Sigmoid colon (tissue), 7 donors: ENCODE data around the gene THSD7B. TPM values are rescaled to one million over a fixed set of nuclear protein-coding genes. Genes with fewer than 3 reads are reported as not detected.

Source experiments
- DNase-seq: peaks from one replicate; pipeline ENCODE4 v3.0.0-alpha.2; 2019
- H3K27ac ChIP-seq, 4 donors: fragments of 200-600 bp; sonication (generic); one replicate each; pipeline ENCODE4 v1.5.1; 2016 to 2019; ENCODE audit warnings: mild to moderate bottlenecking in 1 of 4
- H3K27me3 ChIP-seq, 3 donors: fragments of 200-600 bp; sonication (generic); one replicate each; pipeline ENCODE4 v1.5.1; 2019; ENCODE audit warnings: mild to moderate bottlenecking in 1 of 3
- H3K36me3 ChIP-seq, 4 donors: fragments of 200-600 bp; sonication (generic); one replicate each; pipeline ENCODE4 v1.5.1; 2016 to 2019
- H3K4me1 ChIP-seq, 4 donors: fragments of 200-600 bp; sonication (generic); one replicate each; pipeline ENCODE4 v1.5.1; 2017 to 2019
- H3K4me3 ChIP-seq, 4 donors: fragments of 200-600 bp; sonication (generic); one replicate each; pipeline ENCODE4 v1.5.1; 2017 to 2019; ENCODE audit warnings: mild to moderate bottlenecking in 2 of 4, moderate library complexity in 1 of 4
- H3K9me3 ChIP-seq, 4 donors: fragments of 200-600 bp in 3 of 4; sonication (generic) in 3 of 4; one replicate each; pipeline versions ENCODE4 v1.5.1 to v1.6.1; 2013 to 2019
- CTCF ChIP-seq, 4 experiments: fragments of 450-650 bp in 3 of 4; fragments of 200-600 bp in 1 of 4; IDR thresholded peaks; one replicate each; pipeline ENCODE4 v1.5.1; 2016 to 2019; ENCODE audit warnings: antibody characterized with exemption in 4 of 4, mild to moderate bottlenecking in 3 of 4, moderate library complexity in 2 of 4
- EP300 ChIP-seq, 4 donors: sonication (generic); formaldehyde crosslinking; IDR thresholded peaks; one replicate each; pipeline ENCODE4 v1.6.1; 2017; ENCODE audit warnings: antibody characterized with exemption in 4 of 4
- POLR2A ChIP-seq, 2 donors: fragments of 450-650 bp; IDR thresholded peaks; one replicate each; pipeline ENCODE4 v1.6.1; 2016; ENCODE audit warnings: antibody characterized with exemption in 2 of 2, mild to moderate bottlenecking in 2 of 2, moderate library complexity in 2 of 2
- POLR2AphosphoS5 ChIP-seq, 4 donors: sonication (generic); formaldehyde crosslinking; IDR thresholded peaks; one replicate each; pipeline ENCODE4 v1.6.1; 2017; ENCODE audit warnings: antibody characterized with exemption in 4 of 4
- WGBS, 2 donors: extraction: QIAGEN DNeasy Blood & Tissue Kit; methylation state at CpG; one replicate each; pipeline ENCODE4 v1.1.7; 2013; 5-methylcytosine and 5-hydroxymethylcytosine counted together
- intact Hi-C: fragments of 100-400 bp; cut with DNase I; formaldehyde crosslinking; loops from one replicate; pipeline ENCODE4 v1.15.1; 2023
- polyA plus RNA-seq, 3 donors: library from polyadenylated mRNA; stranded (reverse); fragments of 200-250 nt; gene quantifications; one replicate each; pipeline ENCODE4 v1.2.3, GENCODE V29; 2013
- total RNA-seq, 4 donors: library from RNA; depleted of rRNA; stranded (reverse); fragments of >200 nt; gene quantifications; one replicate each; pipeline ENCODE4 v1.1.0, GENCODE V29; 2016
- donor health status: healthy with polysubstance abuse.
- donor health status: Bipolar disorder and iron deficiency.
- donor health status: healthy.

THSD7B gene
- total RNA-seq (under 1 TPM; 0.16 to 0.83 (median 0.49) TPM), polyA plus RNA-seq (under 1 TPM in 1 of 3 donors, not detected in 2; 0.22 TPM)

GRCh38 chr2:136765256-136766072 is at the start of gene THSD7B:
Gene THSD7B (plus strand): TSS chr2:136765545. CDS start chr2:136882179, 116,634 bp downstream.
- Histone ChIP-seq H3K36me3 (no peaks in the 10 kb centered on the region), H3K9me3 (no peaks in the 10 kb centered on the region), H3K4me1 (peaks cover 0 to 25% (median 18%) of the 10 kb centered on the region in 4 donors), H3K4me3 (peak within 1 kb of the TSS; percentile 17 to 56 (median 43)), H3K27me3 (peaks cover 5 to 52% (median 27%) of the 10 kb centered on the region in 3 donors), H3K27ac (no peak within 1 kb of the TSS)
- DNase-seq: no peak
- intact Hi-C loops: no loop called here
- no peak for TF ChIP-seq EP300 (IDR thresholded peaks at IDR 0.05)
- TF ChIP-seq CTCF (IDR thresholded peaks at IDR 0.05): no peak
- no peak for TF ChIP-seq POLR2AphosphoS5 (IDR thresholded peaks at IDR 0.05)
- no peak for TF ChIP-seq POLR2A (IDR thresholded peaks at IDR 0.05)
- 2 to 11% methylated on average over 76 to 77 of the region's 77 CpGs for WGBS, 2 donors

- intact Hi-C loops: no loop called here
- TF ChIP-seq EP300 (IDR thresholded peaks at IDR 0.05) (no peak), POLR2AphosphoS5 (IDR thresholded peaks at IDR 0.05) (no peak), POLR2A (IDR thresholded peaks at IDR 0.05) (no peak), CTCF (IDR thresholded peaks at IDR 0.05) (no peak)
- Histone ChIP-seq H3K9me3 (no peaks in the 10 kb centered on the region), H3K27ac (no peak overlapping the region), H3K4me3 (no peak overlapping the region), H3K4me1 (no peaks in the 10 kb centered on the region), H3K27me3 (no peaks in the 10 kb centered on the region), H3K36me3 (no peaks in the 10 kb centered on the region)
- no peak for DNase-seq
These were observed 47.1 kb upstream of the THSD7B start for GRCh38 chr2:136718273-136718672.

- no peak overlapping the region for H3K27ac ChIP-seq
- peaks cover 0 to 9% (median 0%) of the 10 kb centered on the region in 4 donors for H3K4me1 ChIP-seq
- no peaks in the 10 kb centered on the region for H3K36me3 ChIP-seq
- intact Hi-C loops: no loop called here
- no peaks in the 10 kb centered on the region for H3K27me3 ChIP-seq
- no peak for TF ChIP-seq EP300 (IDR thresholded peaks at IDR 0.05)
- TF ChIP-seq CTCF (IDR thresholded peaks at IDR 0.05): no peak
- DNase-seq: no peak
- 73 to 79% methylated on average over 4 of the region's 4 CpGs for WGBS, 2 donors
- H3K4me3 ChIP-seq: no peak overlapping the region
- H3K9me3 ChIP-seq: no peaks in the 10 kb centered on the region
These were observed 37.2 kb upstream of the THSD7B start for GRCh38 chr2:136727973-136728699.

- no peak for DNase-seq
- 64 to 77% methylated on average over 3 of the region's 3 CpGs for WGBS, 2 donors
- Histone ChIP-seq H3K4me1 (no peaks in the 10 kb centered on the region), H3K4me3 (no peak overlapping the region), H3K27me3 (no peaks in the 10 kb centered on the region), H3K9me3 (no peaks in the 10 kb centered on the region), H3K36me3 (no peaks in the 10 kb centered on the region), H3K27ac (no peak overlapping the region)
- intact Hi-C loops: no loop called here
- no peak for TF ChIP-seq POLR2AphosphoS5 (IDR thresholded peaks at IDR 0.05)
- TF ChIP-seq POLR2A (IDR thresholded peaks at IDR 0.05): no peak
- TF ChIP-seq EP300 (IDR thresholded peaks at IDR 0.05): no peak
- no peak for TF ChIP-seq CTCF (IDR thresholded peaks at IDR 0.05)
These were observed 29.1 kb upstream of the THSD7B start for GRCh38 chr2:136736236-136736635.
